SK-N-SH (cell line): Measurements from ENCODE around the gene RAI2. TPM values are rescaled to one million over a fixed set of nuclear protein-coding genes. Genes with fewer than 3 reads are reported as not detected.

Experiments
- CTCF ChIA-PET: fragments of 300-600, 350-600 bp; formaldehyde crosslinking; extraction: SDS; loops from one replicate; lab custom pipeline; 2021; lab: Yijun Ruan, JAX
- POLR2A ChIA-PET: fragments of 350-600 bp; sonication (Branson Sonifier 250); formaldehyde crosslinking; extraction: SDS; loops from one replicate; lab custom pipeline; 2020; ENCODE audit warnings: antibody characterized with exemption, inconsistent platforms; lab: Yijun Ruan, JAX
- DNase-seq: peaks from one replicate; pipeline ENCODE4 v3.0.0; 2012
- H2AFZ ChIP-seq: fragments of 200-600 bp; sonication (generic); 2 replicates; pipeline ENCODE4 v1.8.1; 2016; ENCODE audit warnings: antibody characterized with exemption, mild to moderate bottlenecking, low read depth
- H3F3A ChIP-seq: fragments of 200-600 bp; sonication (generic); replicated peaks from 2 replicates; pipeline ENCODE3; 2016; ENCODE audit warnings: antibody characterized with exemption, mild to moderate bottlenecking; ENCODE audit not compliant: insufficient read depth
- H3K27ac ChIP-seq, 2 experiments: fragments of 200-500 bp in 1 of 2; fragments of 200-600 bp in 1 of 2; sonication (Bioruptor generic) in 1 of 2; sonication (generic), shearing (Covaris generic) in 1 of 2; 2 replicates each; pipeline versions ENCODE4 v1.5.1 to v1.6.1; 2014 to 2016; ENCODE audit warnings: low read depth in 2 of 2, inconsistent platforms in 1 of 2, low read length in 1 of 2, mild to moderate bottlenecking in 1 of 2, mixed read lengths in 1 of 2
- H3K27me3 ChIP-seq: fragments of 200-600 bp; sonication (generic), shearing (Covaris generic); 2 replicates; pipeline ENCODE4 v1.6.1; 2016; ENCODE audit warnings: mixed run types; ENCODE audit not compliant: insufficient read depth
- H3K36me3 ChIP-seq, 2 experiments: fragments of 200-500 bp in 1 of 2; fragments of 200-600 bp in 1 of 2; sonication (Bioruptor generic) in 1 of 2; sonication (generic) in 1 of 2; replicated peaks in 1 of 2; 2 replicates each; pipeline versions ENCODE3 to v1.5.1; 2014 to 2016; ENCODE audit warnings: low read length in 1 of 2, mild to moderate bottlenecking in 1 of 2; ENCODE audit not compliant: insufficient read depth in 2 of 2, control insufficient read depth in 1 of 2
- H3K4me1 ChIP-seq, 2 experiments: fragments of 200-500 bp in 1 of 2; fragments of 200-600 bp in 1 of 2; sonication (Bioruptor generic) in 1 of 2; sonication (generic), shearing (Covaris generic) in 1 of 2; 2 replicates each; pipeline versions ENCODE4 v1.5.1 to v1.6.1; 2014 to 2016; ENCODE audit warnings: low read depth in 1 of 2, low read length in 1 of 2, mixed run types in 1 of 2; ENCODE audit not compliant: insufficient read depth in 2 of 2, control insufficient read depth in 1 of 2
- H3K4me2 ChIP-seq: fragments of 200-600 bp; sonication (generic), shearing (Covaris generic); 2 replicates; pipeline ENCODE4 v1.6.1; 2017; ENCODE audit warnings: mixed run types
- H3K4me3 ChIP-seq, 2 experiments: fragments of 200-500 bp in 1 of 2; fragments of 200-600 bp in 1 of 2; sonication (Bioruptor generic) in 1 of 2; sonication (generic), shearing (Covaris generic) in 1 of 2; 2 replicates each; pipeline versions ENCODE4 v1.5.1 to v1.8.1; 2014 to 2016; ENCODE audit warnings: low read depth in 2 of 2, inconsistent platforms in 1 of 2, low read length in 1 of 2, mild to moderate bottlenecking in 1 of 2, mixed read lengths in 1 of 2, moderate library complexity in 1 of 2
- H3K79me2 ChIP-seq: fragments of 200-600 bp; sonication (generic); 2 replicates; pipeline ENCODE4 v1.8.1; 2017; ENCODE audit warnings: mild to moderate bottlenecking; ENCODE audit not compliant: insufficient read depth
- H3K9ac ChIP-seq: fragments of 200-600 bp; sonication (generic); 2 replicates; pipeline ENCODE4 v1.6.1; 2017; ENCODE audit warnings: mixed run types
- H3K9me2 ChIP-seq: fragments of 200-600 bp; sonication (generic); 2 replicates; pipeline ENCODE4 v1.6.1; 2017; ENCODE audit warnings: mixed run types
- H3K9me3 ChIP-seq: fragments of 200-600 bp; sonication (generic); 2 replicates; pipeline ENCODE4 v1.6.1; 2017; ENCODE audit warnings: mixed run types, mild to moderate bottlenecking, moderate library complexity
- H4K20me1 ChIP-seq: fragments of 200-600 bp; sonication (generic); 2 replicates; pipeline ENCODE4 v1.6.1; 2017; ENCODE audit warnings: mild to moderate bottlenecking, mixed run types; ENCODE audit not compliant: insufficient read depth
- EZH2phosphoT487 ChIP-seq: fragments of 200-600 bp; sonication (generic); IDR thresholded peaks from 2 replicates; pipeline ENCODE4 v1.6.1; 2017; ENCODE audit warnings: low read depth, mixed run types, mild to moderate bottlenecking, antibody characterized with exemption, moderate library complexity, borderline replicate concordance
- FOXJ3 ChIP-seq: sonication (generic); formaldehyde crosslinking; IDR thresholded peaks from 2 replicates; pipeline ENCODE4 v1.5.1; 2020; ENCODE audit warnings: mild to moderate bottlenecking, missing genetic modification reagents
- FOXM1 ChIP-seq: IDR thresholded peaks from 2 replicates; pipeline ENCODE4 v1.4.0; 2012; ENCODE audit warnings: low read depth, mild to moderate bottlenecking
- GABPA ChIP-seq: IDR thresholded peaks from 2 replicates; pipeline ENCODE4 v1.4.0; 2012; ENCODE audit warnings: low read depth, mild to moderate bottlenecking
- IRF3 ChIP-seq: fragments of 150-350 bp; IDR thresholded peaks from 2 replicates; pipeline ENCODE4 v1.6.1; 2016; ENCODE audit warnings: mild to moderate bottlenecking, low read depth, low read length
- MAX ChIP-seq: IDR thresholded peaks from 2 replicates; pipeline ENCODE4 v1.4.0; 2012; ENCODE audit warnings: low read depth
- MEF2A ChIP-seq: IDR thresholded peaks from 2 replicates; pipeline ENCODE4 v1.4.0; 2012; ENCODE audit warnings: low read depth, borderline replicate concordance
- NFIC ChIP-seq: IDR thresholded peaks from 2 replicates; pipeline ENCODE4 v1.4.0; 2012; ENCODE audit warnings: borderline replicate concordance
- NRF1 ChIP-seq: IDR thresholded peaks from 2 replicates; pipeline ENCODE4 v1.6.1; 2012; ENCODE audit warnings: low read depth, mild to moderate bottlenecking, low read length
- RAD21 ChIP-seq: IDR thresholded peaks from 2 replicates; pipeline ENCODE4 v1.6.1; 2012; ENCODE audit warnings: mild to moderate bottlenecking, low read length
- REST ChIP-seq: IDR thresholded peaks from 2 replicates; pipeline ENCODE4 v1.6.1; 2012; ENCODE audit warnings: mild to moderate bottlenecking, low read depth, low read length, moderate library complexity
- RXRA ChIP-seq: IDR thresholded peaks from 2 replicates; pipeline ENCODE4 v1.4.0; 2012; ENCODE audit warnings: low read depth, mild to moderate bottlenecking, borderline replicate concordance
- SIN3A ChIP-seq: IDR thresholded peaks from 2 replicates; pipeline ENCODE4 v1.6.1; 2012; ENCODE audit warnings: low read depth, mild to moderate bottlenecking, low read length, moderate library complexity, borderline replicate concordance
- TEAD4 ChIP-seq: IDR thresholded peaks from 2 replicates; pipeline ENCODE4 v1.4.0; 2012; ENCODE audit warnings: mild to moderate bottlenecking, borderline replicate concordance; ENCODE audit not compliant: insufficient read depth
- USF1 ChIP-seq: IDR thresholded peaks from 2 replicates; pipeline ENCODE4 v1.4.0; 2012; ENCODE audit warnings: low read depth, borderline replicate concordance
- WGBS: methylation state at CpG from one replicate; pipeline ENCODE4 v1.1.6; 2017; ENCODE audit warnings: low lambda C conversion rate; 5-methylcytosine and 5-hydroxymethylcytosine counted together
- polyA plus RNA-seq, 3 experiments: library from polyadenylated mRNA; depleted of rRNA; stranded (reverse); fragments of >200 nt; gene quantifications; 2 replicates each; pipeline ENCODE4 v1.2.3, GENCODE V29; 2012

RAI2 gene
- polyA plus RNA-seq, 1 of the 3 experiments (the other 2 are of a cell fraction): 0.07 TPM

- POLR2A ChIA-PET: no interaction called here
- no peak for DNase-seq
- no peaks in the 10 kb centered on the region for H3K9me2 ChIP-seq
- no peak for TF ChIP-seq NRF1
- no peak for TF ChIP-seq MEF2A
- no peak for TF ChIP-seq REST
- TF ChIP-seq SIN3A: no peak
- no peak for TF ChIP-seq GABPA
- TF ChIP-seq TEAD4: no peak
- TF ChIP-seq RAD21: no peak
- TF ChIP-seq MAX: no peak
- TF ChIP-seq FOXM1: no peak
- TF ChIP-seq FOXJ3 (CRISPR knock-in tag): no peak
- no peak for TF ChIP-seq IRF3
- TF ChIP-seq EZH2phosphoT487: no peak
- no peak for TF ChIP-seq NFIC
- TF ChIP-seq RXRA: no peak
- TF ChIP-seq USF1: no peak
- no peaks in the 10 kb centered on the region for H3K9me3 ChIP-seq
- no peaks in the 10 kb centered on the region for H3K4me1 ChIP-seq
- H3K9ac ChIP-seq: no peak overlapping the region
- H3K36me3 ChIP-seq: no peaks in the 10 kb centered on the region
- no peak overlapping the region for H3K4me3 ChIP-seq
- no peak overlapping the region for H3K4me2 ChIP-seq
- H3K27me3 ChIP-seq: no peaks in the 10 kb centered on the region; the same call in 1 of the 2 replicates
- WGBS: 6% methylated on average over 1 of the region's 1 CpG
- H4K20me1 ChIP-seq: no peaks in the 10 kb centered on the region
- H2AFZ ChIP-seq: no peak overlapping the region
- CTCF ChIA-PET: interaction anchor here (0.9 to 2.0 kb wide), 2 partner anchors 28 to 29 kb away, joined by 3 to 5 read pairs; no protein-coding TSS in a partner anchor
- no peaks in the 10 kb centered on the region for H3K79me2 ChIP-seq
- H3K27ac ChIP-seq: no peak overlapping the region
- H3F3A ChIP-seq: no peaks in the 10 kb centered on the region
Measured at GRCh38 chrX:17817251-17817650, 43.8 kb downstream of the RAI2 start.
